ENCODE data around the gene CPN2. TPM values are rescaled to one million over a fixed set of nuclear protein-coding genes. Genes with fewer than 3 reads are reported as not detected.

CPN2 gene
- total and polyA plus RNA-seq, 2 experiments from 2014 or later = 0.36 to 0.88 TPM

- Histone ChIP-seq H3K4me1 (ENCODE audit: low read depth) (peaks cover 37% of the 10 kb centered on the region), H3K27ac (no peak overlapping the region), H3K4me3 (no peak overlapping the region), H3K36me3 (no peaks in the 10 kb centered on the region), H3K9me3 (ENCODE audit: low read depth) (no peaks in the 10 kb centered on the region), H3K27me3 (no peaks in the 10 kb centered on the region)
- no peak for TF ChIP-seq CTCF (IDR thresholded peaks at IDR 0.05; ENCODE audit: low read depth, low read length)
- DNase-seq (ENCODE audit: low read depth in 1 of 2, low spot score in 1 of 2) = no peak
Observed at GRCh38 chr3:194306771-194307640, 44.1 kb downstream of the CPN2 start.

- Histone ChIP-seq H3K4me1 (ENCODE audit: low read depth) (peaks cover 42% of the 10 kb centered on the region), H3K9me3 (ENCODE audit: low read depth) (no peaks in the 10 kb centered on the region), H3K27ac (no peak overlapping the region), H3K27me3 (no peaks in the 10 kb centered on the region), H3K4me3 (no peak overlapping the region), H3K36me3 (no peaks in the 10 kb centered on the region)
- no peak for TF ChIP-seq CTCF (IDR thresholded peaks at IDR 0.05; ENCODE audit: low read depth, low read length)
- no peak for DNase-seq (ENCODE audit: low read depth in 1 of 2, low spot score in 1 of 2)
Observed at GRCh38 chr3:194306109-194306686, 44.9 kb downstream of the CPN2 start.

- Histone ChIP-seq H3K9me3 (ENCODE audit: low read depth) (no peaks in the 10 kb centered on the region), H3K4me3 (no peak overlapping the region), H3K27me3 (no peaks in the 10 kb centered on the region), H3K27ac (no peak overlapping the region), H3K36me3 (no peaks in the 10 kb centered on the region), H3K4me1 (ENCODE audit: low read depth) (peaks cover 45% of the 10 kb centered on the region)
- TF ChIP-seq CTCF (IDR thresholded peaks at IDR 0.05; ENCODE audit: low read depth, low read length) = no peak
- no peak for DNase-seq (ENCODE audit: low read depth in 1 of 2, low spot score in 1 of 2)
Observed at GRCh38 chr3:194305356-194306108, 45.6 kb downstream of the CPN2 start.

GRCh38 chr3:194304186-194304917 is 46.8 kb downstream of the CPN2 start:
- DNase-seq (ENCODE audit: low read depth in 1 of 2, low spot score in 1 of 2) = no peak
- TF ChIP-seq CTCF (IDR thresholded peaks at IDR 0.05; ENCODE audit: low read depth, low read length) = no peak
- Histone ChIP-seq H3K4me3 (no peak overlapping the region), H3K27ac (no peak overlapping the region), H3K27me3 (no peaks in the 10 kb centered on the region), H3K9me3 (ENCODE audit: low read depth) (no peaks in the 10 kb centered on the region), H3K4me1 (ENCODE audit: low read depth) (peaks cover 40% of the 10 kb centered on the region), H3K36me3 (no peaks in the 10 kb centered on the region)

GRCh38 chr3:194303749-194304148 is 47.4 kb downstream of the CPN2 start:
- Histone ChIP-seq H3K9me3 (ENCODE audit: low read depth) (no peaks in the 10 kb centered on the region), H3K36me3 (no peaks in the 10 kb centered on the region), H3K4me1 (ENCODE audit: low read depth) (peaks cover 34% of the 10 kb centered on the region), H3K27ac (no peak overlapping the region), H3K4me3 (no peak overlapping the region), H3K27me3 (no peaks in the 10 kb centered on the region)
- no peak for TF ChIP-seq CTCF (IDR thresholded peaks at IDR 0.05; ENCODE audit: low read depth, low read length)
- no peak for DNase-seq (ENCODE audit: low read depth in 1 of 2, low spot score in 1 of 2)

Measured in cardiac muscle cell (in vitro differentiated cells and primary cell).